ENCODE results near the gene PGLYRP4. TPM values are rescaled to one million over a fixed set of nuclear protein-coding genes. Genes with fewer than 3 reads are reported as not detected.

PGLYRP4 gene
- total RNA-seq, 1 donor from 2014 or later: not detected

DNA sequence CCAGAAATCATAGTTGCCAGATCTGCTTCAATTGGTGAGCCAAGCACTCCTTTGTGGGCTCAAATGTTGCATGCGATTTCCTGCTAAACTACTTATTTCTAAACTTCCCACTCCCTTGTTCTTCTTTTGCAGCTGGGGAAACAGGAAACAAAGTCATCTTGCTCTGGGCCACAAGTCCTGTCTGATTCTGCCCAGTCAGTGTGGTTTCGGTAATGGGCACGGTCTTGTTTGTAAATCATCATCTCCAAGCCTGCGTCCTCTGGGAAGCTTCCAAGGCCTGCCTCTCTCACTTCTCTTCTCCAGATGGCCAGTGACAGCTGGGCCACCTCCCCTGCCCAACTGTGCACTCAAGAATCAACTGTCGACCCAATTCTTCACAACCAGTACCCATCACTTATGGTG lies 37.9 kb upstream of the PGLYRP4 start:
- no peak for FAIRE-seq

DNA sequence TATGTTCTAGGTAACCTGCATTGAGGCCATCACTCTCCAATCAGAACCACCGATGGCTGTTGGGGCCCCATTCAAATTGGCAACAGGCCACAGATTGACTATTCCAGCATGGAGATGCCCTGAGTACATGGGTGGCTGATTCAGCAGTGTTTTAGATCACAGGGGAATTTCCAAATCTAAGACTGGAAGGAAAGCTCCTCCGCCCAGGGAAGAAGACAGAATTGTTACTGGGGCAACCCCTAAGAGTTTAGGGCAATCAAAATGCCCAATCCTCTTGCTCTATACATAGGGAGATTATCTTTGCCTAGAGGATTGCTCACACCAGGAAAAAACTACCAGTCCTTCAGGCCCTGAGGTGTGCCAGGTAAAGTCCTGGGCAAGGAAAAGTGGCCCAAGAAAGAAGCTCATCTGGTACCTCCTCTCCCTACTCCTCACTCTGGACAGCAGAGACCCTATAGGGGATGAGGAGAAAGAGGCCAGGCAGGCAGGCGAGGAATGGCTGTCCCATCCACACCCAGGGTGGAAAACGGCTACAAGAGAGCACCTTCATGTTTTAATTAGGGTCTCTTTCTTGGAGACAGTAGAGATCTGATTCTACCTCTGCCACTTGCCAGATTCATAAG lies 36.4 kb upstream of the PGLYRP4 start:
- TF ChIP-seq, protein P1, sequence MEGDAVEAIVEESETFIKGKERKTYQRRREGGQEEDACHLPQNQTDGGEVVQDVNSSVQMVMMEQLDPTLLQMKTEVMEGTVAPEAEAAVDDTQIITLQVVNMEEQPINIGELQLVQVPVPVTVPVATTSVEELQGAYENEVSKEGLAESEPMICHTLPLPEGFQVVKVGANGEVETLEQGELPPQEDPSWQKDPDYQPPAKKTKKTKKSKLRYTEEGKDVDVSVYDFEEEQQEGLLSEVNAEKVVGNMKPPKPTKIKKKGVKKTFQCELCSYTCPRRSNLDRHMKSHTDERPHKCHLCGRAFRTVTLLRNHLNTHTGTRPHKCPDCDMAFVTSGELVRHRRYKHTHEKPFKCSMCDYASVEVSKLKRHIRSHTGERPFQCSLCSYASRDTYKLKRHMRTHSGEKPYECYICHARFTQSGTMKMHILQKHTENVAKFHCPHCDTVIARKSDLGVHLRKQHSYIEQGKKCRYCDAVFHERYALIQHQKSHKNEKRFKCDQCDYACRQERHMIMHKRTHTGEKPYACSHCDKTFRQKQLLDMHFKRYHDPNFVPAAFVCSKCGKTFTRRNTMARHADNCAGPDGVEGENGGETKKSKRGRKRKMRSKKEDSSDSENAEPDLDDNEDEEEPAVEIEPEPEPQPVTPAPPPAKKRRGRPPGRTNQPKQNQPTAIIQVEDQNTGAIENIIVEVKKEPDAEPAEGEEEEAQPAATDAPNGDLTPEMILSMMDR (IDR thresholded peaks at IDR 0.05; ENCODE audit: insufficient read depth, low read length, severe bottlenecking): no peak
- Histone ChIP-seq H3K4me3 (ENCODE audit: low read depth, low read length) (no peak overlapping the region), H3K27me3 (ENCODE audit: control insufficient read depth, insufficient read depth, low read length) (no peaks in the 10 kb centered on the region), H3K36me3 (ENCODE audit: control insufficient read depth, insufficient read depth, low read length) (no peaks in the 10 kb centered on the region)
- FAIRE-seq (no peak), DNase-seq (ENCODE audit: low read depth) (peak; percentile 76)

More for the DNA sequence above, 37.9 kb upstream of the PGLYRP4 start:
- no peaks in the 10 kb centered on the region for H3K27me3 ChIP-seq (ENCODE audit: control insufficient read depth, insufficient read depth, low read length)
- H3K4me3 ChIP-seq (ENCODE audit: low read depth, low read length): no peak overlapping the region
- peak; percentile 97 for DNase-seq (ENCODE audit: low read depth)
- H3K36me3 ChIP-seq (ENCODE audit: control insufficient read depth, insufficient read depth, low read length): no peaks in the 10 kb centered on the region
- TF ChIP-seq, protein P1 (IDR thresholded peaks at IDR 0.05; ENCODE audit: insufficient read depth, low read length, severe bottlenecking): no peak

DNA sequence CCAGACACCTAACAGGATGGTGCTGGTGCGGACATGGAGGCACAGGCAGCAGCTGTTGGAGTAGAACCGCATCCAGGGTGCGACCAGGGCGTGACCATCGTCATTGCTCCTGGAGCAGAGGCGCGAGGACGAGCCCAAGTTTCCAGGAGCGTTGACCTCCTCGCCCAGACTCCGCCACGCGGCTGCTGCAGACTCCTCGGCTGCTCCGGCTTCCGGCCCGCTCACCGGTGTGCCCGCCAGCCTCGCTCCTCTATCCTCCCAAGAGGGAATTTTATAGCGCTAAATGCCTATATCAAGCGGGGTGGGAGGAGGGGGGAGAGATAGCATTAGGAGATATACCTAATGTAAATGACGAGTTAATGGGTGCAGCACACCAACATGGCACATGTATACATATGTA lies 32.1 kb upstream of the PGLYRP4 start:
- peak; percentile 82 for FAIRE-seq
- H3K4me3 ChIP-seq (ENCODE audit: low read depth, low read length): no peak overlapping the region
- H3K36me3 ChIP-seq (ENCODE audit: control insufficient read depth, insufficient read depth, low read length): no peaks in the 10 kb centered on the region
- TF ChIP-seq, protein P1 (IDR thresholded peaks at IDR 0.05; ENCODE audit: insufficient read depth, low read length, severe bottlenecking): no peak
- DNase-seq (ENCODE audit: low read depth): no peak
- H3K27me3 ChIP-seq (ENCODE audit: control insufficient read depth, insufficient read depth, low read length): no peaks in the 10 kb centered on the region

DNA sequence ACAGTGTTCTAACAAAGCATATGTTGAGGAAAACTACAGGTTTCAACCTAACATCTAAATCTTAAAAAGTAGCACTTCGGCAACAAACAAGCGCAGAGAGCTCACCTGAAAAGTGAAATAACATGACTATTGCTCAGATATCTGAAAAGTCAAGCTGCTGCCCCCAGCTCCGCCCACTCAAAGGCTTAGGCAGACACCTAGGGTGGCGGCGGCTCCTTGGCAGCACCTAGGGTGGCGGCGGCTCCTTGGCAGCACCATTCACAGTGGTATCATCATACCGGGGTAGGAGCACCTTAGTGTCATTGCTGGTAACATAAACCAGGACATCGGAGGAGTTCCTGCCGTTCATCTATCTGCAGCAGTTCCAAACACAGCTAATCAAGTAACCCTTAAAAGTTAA lies 30.9 kb upstream of the PGLYRP4 start:
- TF ChIP-seq, protein P1 (IDR thresholded peaks at IDR 0.05; ENCODE audit: insufficient read depth, low read length, severe bottlenecking): no peak
- FAIRE-seq: no peak
- no peak for DNase-seq (ENCODE audit: low read depth)
- Histone ChIP-seq H3K36me3 (ENCODE audit: control insufficient read depth, insufficient read depth, low read length) (no peaks in the 10 kb centered on the region), H3K27me3 (ENCODE audit: control insufficient read depth, insufficient read depth, low read length) (no peaks in the 10 kb centered on the region), H3K4me3 (ENCODE audit: low read depth, low read length) (no peak overlapping the region)

DNA sequence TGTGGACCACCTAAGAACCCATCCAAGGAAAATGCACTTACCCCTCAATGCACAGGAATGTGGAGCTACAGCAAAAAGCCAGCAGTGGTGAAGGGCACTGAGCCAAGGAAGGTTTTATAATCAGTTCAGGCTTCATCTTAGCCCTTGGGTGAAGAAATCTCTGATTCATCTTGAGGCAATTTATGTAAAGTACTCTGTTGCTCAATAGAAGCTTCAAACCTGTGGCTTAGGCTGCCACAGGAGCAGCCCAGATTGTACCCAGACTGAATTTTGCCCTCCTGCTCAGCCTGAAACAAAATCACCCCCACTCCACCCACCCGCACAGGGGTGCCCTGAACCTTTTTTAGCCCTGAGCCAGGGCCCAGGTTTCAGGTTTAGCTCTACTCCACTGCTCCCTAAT lies 26.9 kb upstream of the PGLYRP4 start, which contains the start of gene S100A12:
Gene S100A12, minus strand, starts transcription at position 111 of the 400 bp plus-strand sequence. CDS start 1,029 bp downstream, outside the sequence.
- no peaks in the 10 kb centered on the region for H3K36me3 ChIP-seq (ENCODE audit: control insufficient read depth, insufficient read depth, low read length)
- no peaks in the 10 kb centered on the region for H3K27me3 ChIP-seq (ENCODE audit: control insufficient read depth, insufficient read depth, low read length)
- FAIRE-seq (peak; percentile 97), DNase-seq (ENCODE audit: low read depth) (peak; percentile 98)
- TF ChIP-seq, protein P1 (IDR thresholded peaks at IDR 0.05; ENCODE audit: insufficient read depth, low read length, severe bottlenecking): no peak
- no peak within 1 kb of the TSS for H3K4me3 ChIP-seq (ENCODE audit: low read depth, low read length)

DNA sequence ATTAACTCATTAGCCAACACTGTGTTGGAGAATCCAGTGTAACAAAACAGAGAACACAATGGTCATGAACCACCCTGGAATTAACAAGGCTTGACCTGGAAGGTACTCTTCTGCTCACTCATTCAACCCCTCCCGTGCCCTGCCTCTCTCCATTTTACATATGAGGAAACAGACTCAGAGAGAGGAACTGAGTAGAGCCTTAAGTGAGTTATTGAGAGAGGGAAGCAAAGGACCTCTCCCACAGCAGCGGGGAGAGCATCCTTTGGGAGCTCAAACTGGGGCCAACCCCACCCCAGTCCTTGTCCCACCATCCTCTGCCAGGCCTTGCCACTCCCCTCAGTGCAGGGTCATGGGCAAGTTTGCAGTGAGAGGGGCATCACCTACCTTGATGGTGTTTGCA lies 25.4 kb upstream of the PGLYRP4 start:
- no peak for DNase-seq (ENCODE audit: low read depth)
- TF ChIP-seq, protein P1 (IDR thresholded peaks at IDR 0.05; ENCODE audit: insufficient read depth, low read length, severe bottlenecking): no peak

More for the DNA sequence above, 25.4 kb upstream of the PGLYRP4 start:
- Histone ChIP-seq H3K27me3 (ENCODE audit: control insufficient read depth, insufficient read depth, low read length) (no peaks in the 10 kb centered on the region), H3K4me3 (ENCODE audit: low read depth, low read length) (no peak overlapping the region), H3K36me3 (ENCODE audit: control insufficient read depth, insufficient read depth, low read length) (no peaks in the 10 kb centered on the region)
- no peak for FAIRE-seq
